ENCODE data around the gene LMF1. TPM values are rescaled to one million over a fixed set of nuclear protein-coding genes. Genes with fewer than 3 reads are reported as not detected.

The LMF1 gene
- total and polyA plus RNA-seq, 2 of the 8 experiments (the other 6 are each of a cell fraction or from before 2014, with no cell fraction given), result 3.5 to 9.1 TPM

DNA sequence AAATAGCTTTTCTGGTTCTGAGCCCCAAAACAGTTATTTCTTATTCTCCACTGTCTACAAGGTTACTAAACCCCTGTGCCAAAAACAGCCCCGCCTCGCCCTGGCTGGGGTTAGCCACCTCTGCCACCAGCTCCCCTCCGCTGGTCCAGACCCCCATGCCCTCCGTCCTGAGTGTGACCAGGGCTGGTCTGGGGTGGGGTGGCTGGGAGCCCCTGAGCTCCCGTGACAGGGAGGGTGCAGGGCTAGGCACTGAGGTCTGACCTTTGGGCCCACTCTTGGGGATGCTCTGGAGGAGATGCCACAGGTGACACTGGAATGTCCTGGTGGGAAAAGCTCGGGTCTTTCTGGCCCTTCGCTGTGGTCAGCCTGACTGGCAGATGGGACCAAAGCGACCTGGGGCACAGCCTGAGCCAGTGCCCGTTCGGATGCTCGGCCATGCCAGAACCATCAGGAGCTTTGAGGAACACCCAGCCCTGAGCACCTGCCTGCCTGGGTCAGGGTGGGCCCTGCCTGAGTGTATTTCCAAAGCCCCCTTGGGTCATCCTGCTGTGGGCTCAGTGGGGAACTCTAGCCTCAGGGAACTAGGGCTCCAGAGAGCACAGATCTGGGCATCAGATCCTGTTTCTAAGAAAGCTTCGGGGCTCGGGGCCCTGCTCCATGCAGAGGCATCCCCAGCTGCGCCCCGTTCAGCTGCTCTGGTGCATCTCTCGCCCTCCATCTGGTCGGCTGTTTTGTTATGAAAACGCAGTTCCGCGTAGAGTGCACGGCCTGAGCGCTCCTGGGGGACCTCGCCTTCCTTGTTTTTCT lies 98.1 kb downstream of the LMF1 start (continued):
- TF ChIP-seq, protein P1, sequence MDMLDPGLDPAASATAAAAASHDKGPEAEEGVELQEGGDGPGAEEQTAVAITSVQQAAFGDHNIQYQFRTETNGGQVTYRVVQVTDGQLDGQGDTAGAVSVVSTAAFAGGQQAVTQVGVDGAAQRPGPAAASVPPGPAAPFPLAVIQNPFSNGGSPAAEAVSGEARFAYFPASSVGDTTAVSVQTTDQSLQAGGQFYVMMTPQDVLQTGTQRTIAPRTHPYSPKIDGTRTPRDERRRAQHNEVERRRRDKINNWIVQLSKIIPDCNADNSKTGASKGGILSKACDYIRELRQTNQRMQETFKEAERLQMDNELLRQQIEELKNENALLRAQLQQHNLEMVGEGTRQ (IDR thresholded peaks at IDR 0.05; ENCODE audit: low read length), result no peak
- no peak for TF ChIP-seq SP2 (IDR thresholded peaks at IDR 0.05; ENCODE audit: low read length)
- TF ChIP-seq SRF (IDR thresholded peaks at IDR 0.05; ENCODE audit: low read depth, low read length), result no peak
- TF ChIP-seq EP300 (IDR thresholded peaks at IDR 0.05; ENCODE audit: borderline replicate concordance in 1 of 2, low read depth in 2 of 2, low read length in 2 of 2), result no peak

Measured in H1 (cell line).